ENCODE results near the gene HLA-B.

DNA sequence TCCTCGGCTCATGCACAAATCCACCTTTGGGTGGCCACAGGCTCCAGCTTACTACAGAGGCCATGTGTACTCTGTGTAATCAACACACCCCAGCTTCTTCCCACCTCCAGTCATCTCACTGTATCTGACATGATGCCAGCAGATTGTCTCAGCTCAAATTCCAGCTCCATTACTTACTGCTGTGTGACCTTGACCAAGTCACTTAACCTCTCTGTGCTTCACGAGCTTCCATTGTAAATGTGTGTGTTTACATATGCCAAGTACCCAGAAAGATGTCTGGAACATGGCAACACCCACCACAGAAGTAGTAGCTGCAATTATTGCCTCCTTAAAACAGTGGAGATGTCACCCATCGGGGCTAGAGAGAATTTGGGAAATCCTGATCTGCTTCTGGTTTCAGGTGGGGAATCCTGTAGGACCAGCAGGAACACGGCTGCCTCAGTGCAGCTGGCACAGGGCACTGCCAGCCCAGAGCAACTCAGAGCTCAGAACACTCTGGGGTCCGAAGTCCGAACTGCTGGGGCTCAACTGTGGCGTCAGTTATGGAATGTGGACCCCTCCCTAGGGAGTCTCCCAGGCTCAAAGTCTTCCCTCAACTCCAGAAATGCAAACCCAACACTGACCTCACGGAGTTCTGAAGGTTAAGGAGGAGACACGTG is 21.2 kb upstream of the HLA-B start:
- TF ChIP-seq, protein P1, sequence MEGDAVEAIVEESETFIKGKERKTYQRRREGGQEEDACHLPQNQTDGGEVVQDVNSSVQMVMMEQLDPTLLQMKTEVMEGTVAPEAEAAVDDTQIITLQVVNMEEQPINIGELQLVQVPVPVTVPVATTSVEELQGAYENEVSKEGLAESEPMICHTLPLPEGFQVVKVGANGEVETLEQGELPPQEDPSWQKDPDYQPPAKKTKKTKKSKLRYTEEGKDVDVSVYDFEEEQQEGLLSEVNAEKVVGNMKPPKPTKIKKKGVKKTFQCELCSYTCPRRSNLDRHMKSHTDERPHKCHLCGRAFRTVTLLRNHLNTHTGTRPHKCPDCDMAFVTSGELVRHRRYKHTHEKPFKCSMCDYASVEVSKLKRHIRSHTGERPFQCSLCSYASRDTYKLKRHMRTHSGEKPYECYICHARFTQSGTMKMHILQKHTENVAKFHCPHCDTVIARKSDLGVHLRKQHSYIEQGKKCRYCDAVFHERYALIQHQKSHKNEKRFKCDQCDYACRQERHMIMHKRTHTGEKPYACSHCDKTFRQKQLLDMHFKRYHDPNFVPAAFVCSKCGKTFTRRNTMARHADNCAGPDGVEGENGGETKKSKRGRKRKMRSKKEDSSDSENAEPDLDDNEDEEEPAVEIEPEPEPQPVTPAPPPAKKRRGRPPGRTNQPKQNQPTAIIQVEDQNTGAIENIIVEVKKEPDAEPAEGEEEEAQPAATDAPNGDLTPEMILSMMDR (IDR thresholded peaks at IDR 0.05; ENCODE audit: low read depth, low read length): no peak
- no peak for TF ChIP-seq EZH2phosphoT487 (IDR thresholded peaks at IDR 0.05; ENCODE audit: low read depth)

Data from OCI-LY3 (cell line).